ENCODE data around the gene CPHXL.

Gene CPHXL

DNA sequence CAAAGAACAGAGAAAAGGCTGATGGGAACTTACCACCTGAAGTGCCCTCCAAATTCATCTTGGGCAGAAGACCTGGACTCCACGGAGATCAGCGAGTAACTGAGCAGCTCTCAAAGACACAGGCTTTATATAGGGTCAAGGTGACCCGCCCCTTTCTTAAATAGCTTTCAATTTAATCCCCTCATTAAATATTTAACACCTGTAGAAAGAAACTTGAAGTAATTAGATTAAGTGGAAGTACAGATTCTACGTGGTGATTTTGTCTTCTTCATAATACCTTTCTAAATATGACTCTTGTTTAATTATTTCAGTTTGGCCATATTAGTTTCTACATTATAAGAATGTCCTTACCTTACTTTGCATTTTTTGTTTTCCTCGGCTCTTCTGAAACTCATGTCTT is 24.9 kb downstream of the CPHXL start, which contains the start of gene DUXB:
DUXB (minus strand) TSS at position 101 of the 400 bp plus-strand sequence; CDS start at position 58, 43 bp downstream.
- DNase-seq (ENCODE audit: low spot score): no peak

DNA sequence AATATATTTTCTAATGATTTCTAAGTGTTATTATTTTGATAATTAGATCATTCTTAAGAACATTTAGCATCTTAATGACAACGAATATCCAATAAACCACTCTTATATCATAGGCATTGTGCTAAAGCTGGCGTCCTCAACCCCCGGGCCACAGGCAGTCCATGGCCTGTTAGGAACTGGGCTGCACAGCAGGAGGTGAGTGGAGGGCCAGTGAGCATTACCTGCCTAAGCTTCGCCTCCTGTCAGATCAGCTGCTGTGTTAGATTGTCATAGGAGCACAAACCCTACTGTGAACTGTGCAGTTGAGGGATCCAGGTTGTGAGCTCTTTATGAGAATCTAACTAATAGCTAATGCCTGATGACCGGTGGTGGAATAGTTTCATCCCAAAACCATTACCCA is 28.7 kb downstream of the CPHXL start:
- no peak for DNase-seq (ENCODE audit: low spot score)

DNA sequence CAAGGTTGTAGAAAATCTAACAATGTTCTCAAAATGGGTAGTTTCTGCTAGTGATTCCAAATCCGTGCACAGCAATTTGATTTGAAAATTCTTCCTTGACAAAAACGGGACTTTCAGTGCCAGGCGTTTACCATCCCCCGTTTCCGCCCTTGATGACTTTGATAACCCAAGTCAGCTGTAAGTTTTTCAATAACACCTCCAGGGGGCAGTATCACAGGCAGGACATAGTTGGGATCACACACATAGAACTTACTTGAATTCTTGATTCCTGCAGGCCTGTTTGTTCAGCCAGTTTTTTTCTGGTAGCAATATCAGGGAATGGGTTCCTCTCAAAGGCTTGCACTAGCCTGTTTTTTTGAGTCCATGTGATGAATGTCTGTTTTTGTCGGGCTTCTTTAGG is 30.6 kb downstream of the CPHXL start:
- no peak for DNase-seq (ENCODE audit: low spot score)

DNA sequence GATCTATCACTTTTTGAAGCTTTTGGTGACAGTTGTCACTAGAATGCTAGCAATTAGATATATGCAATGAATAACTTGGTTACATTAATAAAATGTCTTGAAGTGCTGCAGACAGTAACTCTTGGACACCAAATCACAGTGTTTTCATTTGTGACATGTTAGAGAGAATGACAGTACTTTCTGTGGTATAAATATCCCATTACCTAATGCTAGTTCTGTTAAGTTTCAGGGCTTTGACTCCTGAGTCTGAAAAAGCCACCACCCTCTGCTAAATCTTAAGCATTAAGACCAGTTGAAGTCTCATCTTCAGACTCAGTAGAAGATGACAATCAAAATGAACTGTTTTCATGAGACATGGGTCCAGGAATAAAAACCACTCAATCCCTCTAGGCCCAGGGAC is 38.9 kb downstream of the CPHXL start:
- DNase-seq (ENCODE audit: low spot score): no peak

DNA sequence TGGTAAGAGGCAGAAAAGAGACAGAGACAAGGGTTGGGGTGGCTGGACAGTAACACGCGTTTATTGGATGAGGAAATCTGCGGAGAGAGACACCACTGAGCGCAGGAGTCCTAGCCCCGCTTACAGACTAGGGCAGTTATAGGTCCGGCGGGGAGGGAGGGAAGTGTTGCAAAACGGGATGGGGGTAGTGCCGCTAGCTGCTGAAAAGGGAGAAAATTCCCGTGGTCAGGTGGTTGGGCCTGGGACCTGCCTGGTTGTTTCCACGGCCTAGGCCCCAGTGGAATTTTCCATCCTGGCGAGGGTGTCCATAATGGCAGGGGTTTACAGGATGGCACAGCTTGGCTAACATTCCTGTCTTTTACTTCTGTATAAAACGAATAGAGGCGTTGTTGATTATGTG is 44.0 kb downstream of the CPHXL start:
- no peak for DNase-seq (ENCODE audit: low spot score)

DNA sequence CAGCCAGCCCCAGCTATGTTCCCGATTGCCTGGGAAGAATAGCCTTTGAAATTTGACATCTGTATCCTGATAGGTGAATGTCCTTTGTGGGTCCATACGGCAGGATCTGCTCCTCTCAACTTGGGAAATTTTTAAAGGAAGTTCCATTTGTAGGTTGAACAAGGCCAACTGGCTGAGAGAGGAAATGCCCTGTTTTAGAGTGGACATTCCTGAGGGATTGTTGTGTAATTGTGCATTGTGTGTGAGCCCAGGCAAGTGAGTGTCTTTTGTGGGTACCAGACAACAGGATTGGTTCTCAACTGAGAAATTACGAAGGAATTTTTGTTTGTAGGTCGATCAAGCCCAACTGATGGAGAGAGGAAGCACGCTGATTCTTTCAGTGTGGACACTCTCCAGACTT is 46.9 kb downstream of the CPHXL start:
- DNase-seq (ENCODE audit: low spot score): no peak

DNA sequence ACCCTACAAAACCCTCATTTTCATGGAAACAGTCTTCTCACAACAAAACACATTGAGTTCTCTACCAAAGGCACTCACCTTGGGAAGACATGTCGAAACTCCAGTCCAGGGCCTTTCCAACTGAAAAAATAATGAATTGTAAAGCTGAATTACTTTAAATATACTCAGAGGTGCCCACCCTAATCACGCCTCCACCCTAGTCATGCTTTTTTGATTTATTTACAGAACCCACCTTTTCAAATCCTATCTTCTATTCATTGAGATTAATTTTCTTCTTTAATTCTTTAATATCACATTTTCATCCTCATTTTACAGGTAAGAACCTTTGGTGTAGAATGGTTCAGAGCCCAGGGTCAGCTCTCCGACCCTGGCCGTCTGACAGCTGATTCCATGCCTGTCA is 49.4 kb downstream of the CPHXL start, which contains the start of gene CPHXL2:
CPHXL2 (minus strand) TSS at position 101 of the 400 bp plus-strand sequence; CDS start at position 91, 10 bp downstream.
- DNase-seq (ENCODE audit: low spot score): no peak

DNA sequence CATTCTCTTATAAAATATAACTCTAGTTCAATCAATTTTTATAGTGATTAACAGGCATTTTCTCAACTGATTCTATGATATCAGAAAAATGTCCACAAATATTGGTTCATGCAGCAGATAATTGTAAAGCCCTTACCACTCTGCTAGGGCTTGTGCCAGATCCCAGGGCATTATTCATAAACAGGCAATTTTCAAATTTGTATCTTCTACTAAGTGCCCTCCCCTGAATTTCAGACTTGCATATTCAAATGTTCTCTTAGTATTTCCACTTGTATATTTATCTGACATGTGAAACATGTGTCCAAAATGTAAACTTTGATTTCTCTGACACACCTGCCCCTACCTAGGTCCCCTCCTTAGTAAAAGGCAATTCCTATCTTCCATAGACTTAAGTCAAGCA is 58.8 kb downstream of the CPHXL start:
- DNase-seq (ENCODE audit: low spot score): no peak

All from globus pallidus (tissue), 1 donor.